MM.1S (cell line): Measurements from ENCODE around the gene SRD5A3.

Source experiments
- DNase-seq: peaks from one replicate; pipeline ENCODE4 v3.0.0-alpha.2; 2015
- H2AFZ ChIP-seq: fragments of 300-600 bp; sonication (generic); 2 replicates; pipeline ENCODE4 v1.6.0; 2016; ENCODE audit warnings: antibody characterized with exemption, low read length
- H3F3A ChIP-seq: fragments of 300-600 bp; sonication (generic); 2 replicates; pipeline ENCODE4 v1.6.1; 2016; ENCODE audit warnings: mild to moderate bottlenecking, antibody characterized with exemption, low read length, moderate library complexity, mixed read lengths; ENCODE audit not compliant: insufficient read depth
- H3K27ac ChIP-seq: fragments of 300-600 bp; sonication (generic); 2 replicates; pipeline ENCODE4 v1.5.1; 2016; ENCODE audit warnings: mild to moderate bottlenecking, low read length
- H3K27me3 ChIP-seq: fragments of 300-600 bp; sonication (generic); replicated peaks from 2 replicates; pipeline ENCODE4 v1.6.0; 2016; ENCODE audit warnings: low read length; ENCODE audit not compliant: insufficient read depth
- H3K36me3 ChIP-seq: fragments of 300-600 bp; sonication (generic); replicated peaks from 2 replicates; pipeline ENCODE4 v1.6.1; 2016; ENCODE audit warnings: mild to moderate bottlenecking, low read length, mixed read lengths; ENCODE audit not compliant: insufficient read depth
- H3K4me1 ChIP-seq: fragments of 300-600 bp; sonication (generic); 2 replicates; pipeline ENCODE4 v1.6.1; 2016; ENCODE audit warnings: low read length, mixed read lengths
- H3K4me2 ChIP-seq: fragments of 300-600 bp; sonication (generic); 2 replicates; pipeline ENCODE4 v1.6.0; 2016; ENCODE audit warnings: low read depth, low read length
- H3K4me3 ChIP-seq: fragments of 300-600 bp; sonication (generic); 2 replicates; pipeline ENCODE4 v1.5.1; 2016; ENCODE audit warnings: low read length, mixed read lengths
- H3K79me2 ChIP-seq: fragments of 300-600 bp; sonication (generic); 2 replicates; pipeline ENCODE4 v1.6.1; 2016; ENCODE audit warnings: mixed run types, low read length, mixed read lengths
- H3K9ac ChIP-seq: fragments of 300-600 bp; sonication (generic); 2 replicates; pipeline ENCODE4 v1.6.1; 2016; ENCODE audit warnings: low read length, mixed read lengths
- H3K9me2 ChIP-seq: fragments of 300-600 bp; sonication (generic); replicated peaks from 2 replicates; pipeline ENCODE4 v1.6.1; 2016; ENCODE audit warnings: mild to moderate bottlenecking, low read length, mixed read lengths; ENCODE audit not compliant: insufficient read depth
- H3K9me3 ChIP-seq: fragments of 300-600 bp; sonication (generic); replicated peaks from 2 replicates; pipeline ENCODE4 v1.6.1; 2016; ENCODE audit warnings: mild to moderate bottlenecking, low read length, mixed read lengths; ENCODE audit not compliant: insufficient read depth
- H4K20me1 ChIP-seq: fragments of 300-600 bp; sonication (generic); 2 replicates; pipeline ENCODE4 v1.6.1; 2016; ENCODE audit warnings: mild to moderate bottlenecking, low read length, moderate library complexity, mixed read lengths; ENCODE audit not compliant: insufficient read depth
- CTCF ChIP-seq: fragments of 300-600 bp; sonication (generic); IDR thresholded peaks from 2 replicates; pipeline ENCODE4 v1.5.1; 2016; ENCODE audit warnings: antibody characterized with exemption, low read length, mixed read lengths
- EZH2 ChIP-seq: fragments of 300-600 bp; sonication (generic); optimal IDR thresholded peaks from 2 replicates; pipeline ENCODE3; 2017; ENCODE audit warnings: low read depth, mild to moderate bottlenecking, antibody characterized with exemption, low read length, mixed read lengths
- EZH2phosphoT487 ChIP-seq: fragments of 300-600 bp; sonication (generic); IDR thresholded peaks from 2 replicates; pipeline ENCODE4 v1.6.1; 2018; ENCODE audit warnings: antibody characterized with exemption, low read length

Gene SRD5A3

GRCh38 chr4:55373461-55373860 lies 27.4 kb downstream of the SRD5A3 start:
- no peak for TF ChIP-seq EZH2phosphoT487
- no peak for TF ChIP-seq EZH2
- TF ChIP-seq CTCF: no peak
- DNase-seq: no peak
- H3K27ac ChIP-seq: no peak overlapping the region

GRCh38 chr4:55376698-55377097 lies 30.7 kb downstream of the SRD5A3 start:
- DNase-seq: no peak
- no peaks in the 10 kb centered on the region for H4K20me1 ChIP-seq
- H3K4me3 ChIP-seq: no peak overlapping the region
- H3F3A ChIP-seq: no peaks in the 10 kb centered on the region
- H3K9ac ChIP-seq: no peak overlapping the region
- no peaks in the 10 kb centered on the region for H3K36me3 ChIP-seq
- no peaks in the 10 kb centered on the region for H3K79me2 ChIP-seq
- H3K9me2 ChIP-seq: no peaks in the 10 kb centered on the region
- H3K27ac ChIP-seq: no peak overlapping the region
- TF ChIP-seq CTCF: no peak
- no peak for TF ChIP-seq EZH2
- no peak for TF ChIP-seq EZH2phosphoT487
- no peaks in the 10 kb centered on the region for H3K9me3 ChIP-seq
- no peak overlapping the region for H2AFZ ChIP-seq
- H3K4me2 ChIP-seq: no peak overlapping the region
- no peaks in the 10 kb centered on the region for H3K4me1 ChIP-seq
- no peaks in the 10 kb centered on the region for H3K27me3 ChIP-seq

More at GRCh38 chr4:55373461-55373860, 27.4 kb downstream of the SRD5A3 start:
- no peaks in the 10 kb centered on the region for H3K4me1 ChIP-seq
- no peak overlapping the region for H2AFZ ChIP-seq
- no peak overlapping the region for H3K4me3 ChIP-seq
- H3K79me2 ChIP-seq: no peaks in the 10 kb centered on the region
- H3K9me3 ChIP-seq: no peaks in the 10 kb centered on the region
- no peaks in the 10 kb centered on the region for H3F3A ChIP-seq
- H3K27me3 ChIP-seq: no peaks in the 10 kb centered on the region
- no peak overlapping the region for H3K4me2 ChIP-seq
- H3K36me3 ChIP-seq: no peaks in the 10 kb centered on the region
- no peaks in the 10 kb centered on the region for H3K9me2 ChIP-seq
- no peaks in the 10 kb centered on the region for H4K20me1 ChIP-seq
- no peak overlapping the region for H3K9ac ChIP-seq

- Histone ChIP-seq H3K79me2 (no peaks in the 10 kb centered on the region), H2AFZ (no peak overlapping the region), H3K9me2 (no peaks in the 10 kb centered on the region), H3K36me3 (no peaks in the 10 kb centered on the region), H3F3A (no peaks in the 10 kb centered on the region), H3K4me2 (no peak overlapping the region), H3K9me3 (no peaks in the 10 kb centered on the region), H3K27ac (no peak overlapping the region), H3K4me1 (peaks cover 6% of the 10 kb centered on the region; the same call in 1 of the 2 replicates), H4K20me1 (no peaks in the 10 kb centered on the region), H3K4me3 (no peak overlapping the region), H3K27me3 (no peaks in the 10 kb centered on the region), H3K9ac (no peak overlapping the region)
- DNase-seq: no peak
- no peak for TF ChIP-seq EZH2phosphoT487
- TF ChIP-seq EZH2: no peak
- no peak for TF ChIP-seq CTCF
These were observed 32.8 kb downstream of the SRD5A3 start for GRCh38 chr4:55378617-55379467.
